ENCODE measurements around the gene CACNA1B.
A peak's percentile ranks its signal among the peaks of the same experiment; 100 is the strongest.
"Not testable (repeated sequence)": the region's sequence is repeated elsewhere in the genome, so short reads cannot be mapped to it uniquely, and the experiment has no call there.

Gene CACNA1B

GRCh38 chr9:137866226-137867141 lies 11.1 kb upstream of the CACNA1B start:
- DNase-seq, result no peak

GRCh38 chr9:137870432-137870831 lies 7.2 kb upstream of the CACNA1B start:
- no peak for DNase-seq

GRCh38 chr9:137872296-137872695 lies 5.3 kb upstream of the CACNA1B start:
- no peak for DNase-seq

- DNase-seq, result no peak
Observed at GRCh38 chr9:137873408-137873807, 4.2 kb upstream of the CACNA1B start.

- no peak for DNase-seq
Observed at GRCh38 chr9:137873858-137874362, 3.7 kb upstream of the CACNA1B start.

GRCh38 chr9:137875354-137875753 lies 2.2 kb upstream of the CACNA1B start:
- DNase-seq, result no peak

- DNase-seq, result no peak
Observed at GRCh38 chr9:137875846-137876245, 1.7 kb upstream of the CACNA1B start.

GRCh38 chr9:137876269-137876668 lies 1.3 kb upstream of the CACNA1B start:
- no peak for DNase-seq

- no peak for DNase-seq
Observed at GRCh38 chr9:137876781-137877386, 698 bp upstream of the CACNA1B start.

GRCh38 chr9:137878146-137878941 lies 762 bp downstream of the CACNA1B start:
- DNase-seq, result peak in 1 of 5 experiments; percentile 39

GRCh38 chr9:137879052-137879451 lies 1.5 kb downstream of the CACNA1B start:
- no peak for DNase-seq

- DNase-seq, result no peak
Observed at GRCh38 chr9:137879566-137880150, 2.1 kb downstream of the CACNA1B start.

GRCh38 chr9:137880160-137880975 lies 2.8 kb downstream of the CACNA1B start:
- DNase-seq, result no peak

- DNase-seq, result no peak
Observed at GRCh38 chr9:137880976-137881530, 3.5 kb downstream of the CACNA1B start.

- DNase-seq, result no peak
Observed at GRCh38 chr9:137881591-137882505, 4.3 kb downstream of the CACNA1B start.

GRCh38 chr9:137882506-137882821 lies 4.9 kb downstream of the CACNA1B start:
- DNase-seq, result no peak

- DNase-seq, result not testable (repeated sequence)
Observed at GRCh38 chr9:137883977-137884376, 6.4 kb downstream of the CACNA1B start.

- peak in 1 of 5 experiments; percentile 11 for DNase-seq
Observed at GRCh38 chr9:137884547-137884946, 7.0 kb downstream of the CACNA1B start.

- DNase-seq, result not testable (repeated sequence)
Observed at GRCh38 chr9:137885121-137885520, 7.5 kb downstream of the CACNA1B start.

GRCh38 chr9:137888621-137889020 lies 11.0 kb downstream of the CACNA1B start:
- not testable (repeated sequence) for DNase-seq

Measured in T-helper 2 cell (primary cell).